SU-DHL-6 (cell line): ENCODE results near the gene DNMT3A.

Experiments used
- H2AFZ ChIP-seq: fragments of 200-600 bp; sonication (generic); 2 replicates; pipeline ENCODE4 v1.6.1; 2014; ENCODE audit warnings: low read depth, mild to moderate bottlenecking, moderate library complexity, mixed read lengths, antibody characterized with exemption, low read length; ENCODE audit not compliant: severe bottlenecking
- H3F3A ChIP-seq: fragments of 200-600 bp; shearing (Covaris generic); 2 replicates; pipeline ENCODE4 v1.6.0; 2016; ENCODE audit warnings: antibody characterized with exemption, mild to moderate bottlenecking; ENCODE audit not compliant: insufficient read depth
- H3K27ac ChIP-seq: fragments of 200-600 bp; sonication (generic); 2 replicates; pipeline ENCODE4 v1.5.1; 2016; ENCODE audit warnings: low read depth, mild to moderate bottlenecking, low read length, moderate library complexity, mixed read lengths
- H3K27me3 ChIP-seq: fragments of 200-600 bp; sonication (generic), shearing (Covaris generic); 2 replicates; pipeline ENCODE4 v1.6.0; 2014; ENCODE audit warnings: mild to moderate bottlenecking, low read length
- H3K36me3 ChIP-seq: fragments of 200-600 bp; sonication (generic); 2 replicates; pipeline ENCODE4 v1.6.1; 2014; ENCODE audit warnings: mild to moderate bottlenecking, low read length, mixed read lengths
- H3K4me2 ChIP-seq: fragments of 300-600, 200-600 bp; shearing (Covaris generic), sonication (generic); 2 replicates; pipeline ENCODE4 v1.6.0; 2014; ENCODE audit warnings: low read length, low read depth, mild to moderate bottlenecking; ENCODE audit not compliant: poor library complexity, severe bottlenecking
- H3K4me3 ChIP-seq: fragments of 200-600 bp; sonication (generic); 2 replicates; pipeline ENCODE4 v1.5.1; 2014; ENCODE audit warnings: antibody characterized with exemption, low read length, mild to moderate bottlenecking, mixed read lengths; ENCODE audit not compliant: insufficient read depth, poor library complexity, severe bottlenecking
- H3K79me2 ChIP-seq: fragments of 200-600 bp; sonication (generic); 2 replicates; pipeline ENCODE4 v1.6.1; 2014; ENCODE audit warnings: mild to moderate bottlenecking, low read length, moderate library complexity; ENCODE audit not compliant: insufficient read depth
- H3K9ac ChIP-seq: fragments of 200-600 bp; sonication (generic); 2 replicates; pipeline ENCODE4 v1.7.0; 2014; ENCODE audit warnings: mild to moderate bottlenecking, low read length
- H3K9me2 ChIP-seq: fragments of 200-600 bp; sonication (generic); replicated peaks from 2 replicates; pipeline ENCODE4 v1.6.1; 2014; ENCODE audit warnings: low read length; ENCODE audit not compliant: insufficient read depth
- H3K9me3 ChIP-seq: fragments of 200-600 bp; sonication (generic); 2 replicates; pipeline ENCODE4 v1.6.1; 2014; ENCODE audit warnings: low read length, mixed read lengths; ENCODE audit not compliant: insufficient read depth
- H4K20me1 ChIP-seq: fragments of 200-600 bp; sonication (generic); 2 replicates; pipeline ENCODE4 v1.6.1; 2014; ENCODE audit warnings: low read depth, mild to moderate bottlenecking, antibody characterized with exemption, low read length, moderate library complexity, mixed read lengths
- CTCF ChIP-seq: fragments of 200-600 bp; sonication (generic); IDR thresholded peaks from one replicate; pipeline ENCODE4 v1.5.1; 2017; ENCODE audit warnings: antibody characterized with exemption, mild to moderate bottlenecking, low read length, moderate library complexity; ENCODE audit not compliant: insufficient read depth, poor library complexity, severe bottlenecking
- EZH2phosphoT487 ChIP-seq: fragments of 200-600 bp; sonication (generic), shearing (Covaris generic); conservative IDR thresholded peaks from 2 replicates; pipeline ENCODE4 v1.6.1; 2018; ENCODE audit warnings: mild to moderate bottlenecking, antibody characterized with exemption, low read length, moderate library complexity, mixed read lengths

DNMT3A gene

GRCh38 chr2:25246558-25247290 is 95.0 kb downstream of the DNMT3A start:
- H3K9me3 ChIP-seq: no peaks in the 10 kb centered on the region
- no peaks in the 10 kb centered on the region for H3K79me2 ChIP-seq
- H4K20me1 ChIP-seq: no peaks in the 10 kb centered on the region
- H3K36me3 ChIP-seq: no peaks in the 10 kb centered on the region
- no peaks in the 10 kb centered on the region for H3K27me3 ChIP-seq
- TF ChIP-seq CTCF (no peak), EZH2phosphoT487 (no peak)
- H3F3A ChIP-seq: no peaks in the 10 kb centered on the region
- H3K4me3 ChIP-seq: no peak overlapping the region
- H3K9me2 ChIP-seq: no peaks in the 10 kb centered on the region
- no peak overlapping the region for H3K9ac ChIP-seq
- H3K27ac ChIP-seq: no peak overlapping the region
- no peak overlapping the region for H2AFZ ChIP-seq
- no peak overlapping the region for H3K4me2 ChIP-seq

GRCh38 chr2:25246001-25246400 is 95.7 kb downstream of the DNMT3A start:
- H3K9me3 ChIP-seq: no peaks in the 10 kb centered on the region
- H3K36me3 ChIP-seq: no peaks in the 10 kb centered on the region
- H3K4me3 ChIP-seq: no peak overlapping the region
- no peak overlapping the region for H2AFZ ChIP-seq
- H3K27ac ChIP-seq: no peak overlapping the region
- H3K27me3 ChIP-seq: no peaks in the 10 kb centered on the region
- no peaks in the 10 kb centered on the region for H4K20me1 ChIP-seq
- H3K4me2 ChIP-seq: no peak overlapping the region
- H3F3A ChIP-seq: no peaks in the 10 kb centered on the region
- TF ChIP-seq CTCF: no peak
- TF ChIP-seq EZH2phosphoT487: no peak
- H3K9me2 ChIP-seq: no peaks in the 10 kb centered on the region
- H3K79me2 ChIP-seq: no peaks in the 10 kb centered on the region
- H3K9ac ChIP-seq: no peak overlapping the region

DNA sequence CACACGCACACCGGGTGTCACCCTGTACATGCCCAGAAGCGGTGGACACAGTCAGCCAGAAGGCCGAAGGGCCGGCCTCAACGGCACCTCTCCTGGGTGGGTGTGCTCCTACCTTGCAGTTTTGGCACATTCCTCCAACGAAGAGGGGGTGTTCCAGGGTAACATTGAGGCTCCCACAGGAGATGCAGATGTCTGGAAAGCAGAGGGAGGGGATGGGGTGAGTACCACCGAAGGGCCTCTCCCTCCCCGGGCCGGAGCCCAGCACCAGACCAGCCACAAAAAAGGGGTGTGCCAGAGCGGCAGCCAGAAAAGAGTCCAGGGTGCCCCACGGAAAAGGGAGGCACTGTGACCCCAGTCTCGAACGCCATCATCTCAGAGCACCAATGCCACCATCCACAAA is 96.6 kb downstream of the DNMT3A start:
- H3F3A ChIP-seq: no peaks in the 10 kb centered on the region
- TF ChIP-seq CTCF (no peak), EZH2phosphoT487 (no peak)
- H3K36me3 ChIP-seq: no peaks in the 10 kb centered on the region
- H2AFZ ChIP-seq: no peak overlapping the region
- no peak overlapping the region for H3K4me2 ChIP-seq
- H3K27me3 ChIP-seq: no peaks in the 10 kb centered on the region
- no peak overlapping the region for H3K4me3 ChIP-seq
- H3K9me2 ChIP-seq: no peaks in the 10 kb centered on the region
- no peaks in the 10 kb centered on the region for H4K20me1 ChIP-seq
- no peak overlapping the region for H3K9ac ChIP-seq
- no peaks in the 10 kb centered on the region for H3K79me2 ChIP-seq
- H3K9me3 ChIP-seq: no peaks in the 10 kb centered on the region
- H3K27ac ChIP-seq: no peak overlapping the region

DNA sequence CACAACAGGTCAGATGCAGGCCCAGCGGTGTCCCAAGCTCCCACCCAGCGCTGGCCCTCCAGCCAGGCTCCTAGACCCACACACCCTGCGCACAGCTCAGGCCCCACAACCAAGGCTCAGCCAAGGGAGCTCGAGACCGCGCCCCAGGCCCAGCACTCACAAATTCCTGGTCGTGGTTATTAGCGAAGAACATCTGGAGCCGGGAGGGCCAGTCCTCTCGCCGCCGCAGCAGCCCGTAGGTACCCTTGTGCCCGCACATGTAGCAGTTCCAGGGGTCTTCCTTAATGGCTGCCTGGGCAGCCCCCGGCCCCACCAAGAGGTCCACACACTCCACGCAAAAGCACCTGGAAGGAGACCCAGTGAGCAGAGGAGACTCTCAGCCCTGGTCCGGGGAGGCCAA is 97.7 kb downstream of the DNMT3A start:
- Histone ChIP-seq H3K27ac (no peak overlapping the region), H4K20me1 (no peaks in the 10 kb centered on the region), H3K27me3 (no peaks in the 10 kb centered on the region), H2AFZ (no peak overlapping the region), H3K4me3 (no peak overlapping the region), H3K36me3 (no peaks in the 10 kb centered on the region), H3K79me2 (no peaks in the 10 kb centered on the region), H3K9ac (no peak overlapping the region), H3K9me3 (no peaks in the 10 kb centered on the region), H3F3A (no peaks in the 10 kb centered on the region), H3K4me2 (no peak overlapping the region), H3K9me2 (no peaks in the 10 kb centered on the region)
- no peak for TF ChIP-seq CTCF
- no peak for TF ChIP-seq EZH2phosphoT487
